Stimulated activated naive B cell treated with anti-CD40 and anti-IgM and Interleukin-4, amounts not matched to agents 10 μg/mL and 1 μg/mL and 100 μg/mL, for 72 hours (primary cell): Measurements from ENCODE around the gene PLXND1.
"Not testable (repeated sequence)": the region's sequence is repeated elsewhere in the genome, so short reads cannot be mapped to it uniquely, and the experiment has no call there.

Source experiments
- ATAC-seq, 2 donors: fragments of 150-1000 bp; cut with Tn5 transposase; replicated peaks; 2 replicates each; pipeline ENCODE4 v1.10.0; 2021; ENCODE audit warnings: moderate library complexity in 1 of 2
- DNase-seq: peaks from one replicate; pipeline ENCODE4 v3.0.0; 2021
- H3K27ac Mint-ChIP-seq: one replicate; pipeline ENCODE4 v1.8.0; 2022; ENCODE audit warnings: mild to moderate bottlenecking, mixed read lengths
- H3K27me3 Mint-ChIP-seq, 2 donors: one replicate each; pipeline ENCODE4 v1.8.0; 2022; ENCODE audit warnings: mixed read lengths in 2 of 2
- H3K36me3 Mint-ChIP-seq, 2 donors: one replicate each; pipeline ENCODE4 v1.8.0; 2022; ENCODE audit warnings: mixed read lengths in 2 of 2, mild to moderate bottlenecking in 1 of 2
- H3K4me1 Mint-ChIP-seq, 2 donors: one replicate each; pipeline ENCODE4 v1.8.0; 2022; ENCODE audit warnings: mixed read lengths in 2 of 2, mild to moderate bottlenecking in 1 of 2
- H3K4me3 Mint-ChIP-seq, 2 donors: one replicate each; pipeline ENCODE4 v1.8.0; 2022; ENCODE audit warnings: mild to moderate bottlenecking in 2 of 2, mixed read lengths in 2 of 2, moderate library complexity in 1 of 2
- H3K9me3 Mint-ChIP-seq, 2 donors: one replicate each; pipeline ENCODE4 v1.8.0; 2022; ENCODE audit warnings: mixed read lengths in 2 of 2, mild to moderate bottlenecking in 1 of 2

Gene PLXND1

DNA sequence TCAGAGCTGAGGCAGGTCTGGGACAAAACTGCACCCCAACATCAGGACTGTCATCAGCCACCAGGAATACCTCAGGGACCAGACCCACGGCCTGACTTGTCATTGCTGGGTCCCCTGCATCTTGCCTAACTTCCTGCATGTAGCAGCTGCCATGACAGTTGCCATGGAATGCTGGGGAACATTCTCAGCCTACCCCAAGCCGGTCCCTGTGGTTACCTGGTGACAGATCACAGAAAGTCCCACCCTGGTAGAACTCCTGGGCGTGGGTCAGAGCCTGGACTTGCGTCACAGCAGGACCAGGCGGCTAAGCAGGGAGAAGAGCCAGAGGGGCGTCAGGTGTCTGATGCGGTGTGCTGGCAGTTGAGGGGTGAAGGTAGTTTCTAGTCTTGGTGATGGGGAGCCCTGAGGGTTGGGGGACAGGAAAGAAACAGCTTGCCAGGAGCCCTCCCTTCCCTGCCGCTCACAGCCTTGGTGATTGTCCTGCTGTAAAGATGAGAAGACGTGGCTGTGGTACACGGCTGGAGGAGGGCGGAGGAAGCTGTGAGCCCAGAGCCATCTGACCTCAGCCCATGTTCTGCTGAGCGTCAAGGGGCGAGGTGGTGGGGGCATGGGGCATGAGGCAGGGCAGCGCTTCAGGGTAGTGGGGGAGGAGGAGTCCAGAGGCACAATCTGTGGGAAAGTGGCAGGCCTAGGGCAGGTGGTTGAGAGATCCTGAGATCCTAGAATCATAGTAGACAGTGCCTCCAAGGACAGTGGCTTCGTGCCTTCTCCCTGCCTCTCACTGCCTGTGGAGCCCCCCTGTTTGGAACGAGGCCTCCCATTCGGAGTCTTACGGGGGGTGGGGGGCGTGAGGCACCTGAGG, 58.1 kb downstream of the PLXND1 start:
- H3K4me3 Mint-ChIP-seq = no peak overlapping the region
- no peaks in the 10 kb centered on the region for H3K36me3 Mint-ChIP-seq
- H3K27ac Mint-ChIP-seq = peak overlapping the region; percentile 38
- no peak for ATAC-seq
- H3K27me3 Mint-ChIP-seq = peaks cover 6 to 10% of the 10 kb centered on the region in 2 donors
- no peaks in the 10 kb centered on the region for H3K4me1 Mint-ChIP-seq
- no peaks in the 10 kb centered on the region for H3K9me3 Mint-ChIP-seq
- no peak for DNase-seq

DNA sequence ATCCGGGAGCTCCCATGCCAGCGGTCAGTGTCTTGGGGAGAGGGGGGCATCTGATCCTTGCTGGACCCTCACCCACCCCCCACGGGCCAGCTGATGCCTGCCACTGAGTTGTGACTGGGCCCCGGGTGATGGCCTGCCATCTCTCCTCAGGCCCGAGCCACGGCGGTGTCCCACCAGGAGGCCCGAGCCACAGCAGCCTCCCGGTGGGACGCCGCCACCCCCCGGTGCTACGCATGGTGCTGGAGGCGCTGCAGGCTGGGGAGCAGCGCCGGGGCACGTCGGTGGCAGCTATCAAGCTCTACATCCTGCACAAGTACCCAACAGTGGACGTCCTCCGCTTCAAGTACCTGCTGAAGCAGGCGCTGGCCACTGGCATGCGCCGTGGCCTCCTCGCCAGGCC, 59.2 kb downstream of the PLXND1 start:
- no peak overlapping the region for H3K4me3 Mint-ChIP-seq
- no peak overlapping the region for H3K27ac Mint-ChIP-seq
- H3K9me3 Mint-ChIP-seq = no peaks in the 10 kb centered on the region
- no peaks in the 10 kb centered on the region for H3K4me1 Mint-ChIP-seq
- ATAC-seq (no peak), DNase-seq (no peak)
- H3K27me3 Mint-ChIP-seq = peaks cover 0 to 5% of the 10 kb centered on the region in 2 donors
- no peaks in the 10 kb centered on the region for H3K36me3 Mint-ChIP-seq

DNA sequence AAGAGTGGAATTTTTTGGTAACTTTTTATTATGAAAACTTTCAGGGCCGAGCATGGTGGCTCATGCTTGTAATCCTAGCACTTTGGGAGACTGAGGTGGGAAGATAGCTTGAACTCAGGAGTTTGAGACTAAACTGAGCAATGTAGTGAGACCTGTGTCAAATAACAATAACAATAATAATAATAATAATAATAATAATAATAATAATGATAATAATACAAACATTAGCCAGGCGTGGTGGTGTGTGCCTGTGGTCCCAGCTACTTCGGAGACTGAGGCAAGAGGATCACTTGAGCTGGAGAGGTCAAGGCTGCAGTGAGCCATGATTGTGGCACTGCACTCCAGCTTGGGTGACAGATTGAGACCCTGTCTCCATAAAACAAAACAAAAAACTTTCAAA, 60.5 kb downstream of the PLXND1 start:
- not testable (repeated sequence) for ATAC-seq, H3K27me3 Mint-ChIP-seq

DNA sequence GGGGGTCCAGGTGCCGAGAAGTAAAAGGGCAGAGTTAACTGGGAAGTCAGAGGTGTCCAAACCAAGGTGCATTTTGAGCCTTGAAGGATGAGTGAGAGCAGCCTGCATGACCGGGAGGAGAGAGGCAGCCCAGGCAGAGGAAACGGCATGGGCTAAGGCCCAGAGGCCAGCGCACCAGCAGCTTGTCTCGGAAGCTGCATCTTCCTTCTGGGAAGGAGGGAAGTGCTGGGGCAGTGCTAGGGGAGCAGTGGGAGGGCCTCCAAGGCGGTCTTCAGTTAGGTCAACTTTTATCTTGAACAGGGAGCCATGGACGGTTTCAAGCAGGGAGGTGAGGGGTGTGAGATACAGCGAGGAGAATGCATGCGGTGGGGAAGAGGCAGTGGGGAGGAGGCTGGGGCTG, 62.5 kb downstream of the PLXND1 start:
- DNase-seq (no peak), ATAC-seq (no peak)
- H3K36me3 Mint-ChIP-seq = no peaks in the 10 kb centered on the region
- H3K27me3 Mint-ChIP-seq = peaks cover 0 to 5% of the 10 kb centered on the region in 2 donors
- H3K4me3 Mint-ChIP-seq = no peak overlapping the region
- no peaks in the 10 kb centered on the region for H3K4me1 Mint-ChIP-seq
- H3K9me3 Mint-ChIP-seq = no peaks in the 10 kb centered on the region
- H3K27ac Mint-ChIP-seq = no peak overlapping the region

More for the DNA sequence above, 60.5 kb downstream of the PLXND1 start:
- DNase-seq, H3K36me3 Mint-ChIP-seq, H3K4me3 Mint-ChIP-seq, H3K4me1 Mint-ChIP-seq, H3K9me3 Mint-ChIP-seq, H3K27ac Mint-ChIP-seq: not testable (repeated sequence)

DNA sequence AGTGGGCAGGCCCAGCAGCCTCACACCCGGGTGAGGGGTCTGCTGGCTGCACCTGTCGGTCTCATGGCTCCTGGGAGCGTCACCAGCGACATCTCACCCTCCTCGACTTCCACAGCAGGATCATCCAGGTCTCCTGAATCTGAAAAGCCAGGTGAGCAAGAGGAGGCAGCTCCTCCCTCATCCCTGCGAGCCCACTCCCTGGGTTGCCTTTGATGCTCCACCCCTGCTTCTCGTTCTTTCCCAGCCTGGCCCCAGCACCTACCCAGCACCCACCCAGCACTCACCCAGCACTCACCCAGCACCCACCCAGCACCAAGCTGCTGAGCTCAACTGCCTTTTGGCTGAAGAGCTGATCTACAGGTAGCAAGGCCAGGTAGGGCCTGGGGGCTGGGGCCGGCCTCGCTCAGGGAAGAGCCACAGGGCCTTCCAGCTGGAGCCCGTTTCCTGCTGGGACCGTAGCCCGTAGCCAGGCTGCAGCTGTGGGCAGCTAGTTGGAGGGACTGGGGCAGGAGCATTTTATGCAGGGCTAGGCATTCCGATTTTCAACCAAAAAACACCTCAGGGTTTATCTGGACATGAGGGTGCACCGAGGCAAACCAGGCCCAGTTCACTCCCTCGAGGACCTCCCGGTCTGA, 63.2 kb downstream of the PLXND1 start, which contains the start of gene H1-8:
Gene H1-8, plus strand, starts transcription at position 20 of the 635 bp plus-strand sequence. Its CDS starts 44 bp downstream, at position 64.
- no peaks in the 10 kb centered on the region for H3K36me3 Mint-ChIP-seq
- DNase-seq (no peak), ATAC-seq (no peak)
- peaks cover 0 to 2% of the 10 kb centered on the region in 2 donors for H3K27me3 Mint-ChIP-seq
- no peak within 1 kb of the TSS for H3K27ac Mint-ChIP-seq
- no peaks in the 10 kb centered on the region for H3K4me1 Mint-ChIP-seq
- H3K4me3 Mint-ChIP-seq = no peak within 1 kb of the TSS
- H3K9me3 Mint-ChIP-seq = no peaks in the 10 kb centered on the region

DNA sequence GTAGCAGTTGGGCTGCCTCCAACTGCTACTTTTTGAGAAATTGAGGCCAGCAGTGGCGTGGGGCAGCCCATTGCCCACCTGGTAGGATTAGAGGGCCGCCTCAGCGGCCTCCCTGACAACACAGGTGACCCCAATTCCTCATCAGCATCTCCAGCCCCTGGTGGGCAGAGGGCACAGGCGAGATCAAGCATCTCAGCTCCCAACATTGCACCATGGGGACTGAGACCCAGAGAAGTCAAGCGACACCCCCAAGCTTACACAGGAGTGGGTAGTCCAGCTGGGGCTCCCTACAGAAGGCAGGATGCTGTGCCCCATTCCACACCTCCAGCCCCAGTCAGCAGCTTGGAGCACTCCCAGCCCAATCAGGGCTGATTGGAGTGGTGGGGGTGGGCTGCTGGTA, 63.7 kb downstream of the PLXND1 start:
- DNase-seq (no peak), ATAC-seq (no peak)
- Mint-ChIP-seq H3K36me3 (no peaks in the 10 kb centered on the region), H3K27me3 (no peaks in the 10 kb centered on the region), H3K9me3 (no peaks in the 10 kb centered on the region), H3K4me1 (no peaks in the 10 kb centered on the region), H3K4me3 (no peak overlapping the region), H3K27ac (no peak overlapping the region)

DNA sequence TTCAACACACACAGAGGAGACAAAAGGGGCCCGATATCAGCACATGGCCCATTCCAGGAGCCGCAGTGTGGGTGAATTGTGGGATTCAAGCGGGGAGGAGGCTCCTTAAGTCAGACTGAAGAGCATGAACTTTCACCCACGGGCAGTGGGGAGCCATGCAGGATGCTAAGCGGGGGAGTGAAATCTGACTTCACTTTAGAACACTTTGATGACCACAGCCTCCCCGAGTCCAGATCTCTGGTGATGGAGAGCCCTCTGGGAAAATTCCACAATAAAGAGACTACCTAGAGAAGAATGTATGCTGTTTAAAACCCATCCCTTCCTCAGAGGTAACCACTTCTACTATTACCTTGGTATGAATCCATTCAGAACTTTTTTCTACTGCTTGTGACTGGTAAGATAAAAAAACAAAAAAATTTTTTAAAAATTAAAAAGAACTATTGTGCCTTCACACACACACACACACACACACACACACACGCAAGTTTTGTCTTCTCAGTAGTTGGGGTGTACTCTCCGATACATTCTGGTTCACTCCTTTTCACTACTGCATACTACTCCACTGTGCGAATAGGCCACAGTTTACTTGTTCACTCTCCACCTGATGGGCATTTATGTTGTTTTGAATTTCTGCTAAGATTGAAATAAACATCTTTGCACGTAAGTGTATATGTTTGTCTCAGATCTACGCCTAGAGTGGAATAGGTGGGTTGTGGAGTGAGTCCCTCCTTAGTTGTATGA, 65.5 kb downstream of the PLXND1 start:
- no peak for ATAC-seq
- DNase-seq = no peak
- Mint-ChIP-seq H3K27ac (no peak overlapping the region), H3K27me3 (no peaks in the 10 kb centered on the region), H3K4me3 (no peak overlapping the region), H3K4me1 (no peaks in the 10 kb centered on the region), H3K9me3 (no peaks in the 10 kb centered on the region), H3K36me3 (no peaks in the 10 kb centered on the region)

DNA sequence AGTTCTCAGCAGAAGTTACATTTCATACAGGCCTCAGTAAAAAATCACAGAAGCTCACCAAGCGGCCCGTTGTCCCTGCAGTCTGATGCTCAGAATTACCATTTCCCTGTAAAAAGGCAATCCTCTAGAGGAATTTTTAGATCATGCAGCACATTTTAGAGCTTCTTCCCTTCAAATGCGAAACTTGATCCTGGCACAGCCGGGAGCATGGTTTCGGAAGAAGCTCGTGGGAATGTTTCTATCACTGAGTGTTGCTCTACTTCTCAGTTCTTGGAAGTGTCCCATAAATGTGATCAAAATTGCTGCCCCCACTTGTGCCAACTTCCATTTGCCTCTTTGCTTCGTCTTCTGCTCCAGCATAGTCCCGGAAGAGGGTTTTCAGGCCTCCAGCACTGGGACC, 67.3 kb downstream of the PLXND1 start:
- H3K27me3 Mint-ChIP-seq = no peaks in the 10 kb centered on the region
- no peaks in the 10 kb centered on the region for H3K4me1 Mint-ChIP-seq
- no peaks in the 10 kb centered on the region for H3K9me3 Mint-ChIP-seq
- ATAC-seq (no peak), DNase-seq (no peak)
- no peak overlapping the region for H3K4me3 Mint-ChIP-seq
- H3K27ac Mint-ChIP-seq = no peak overlapping the region
- H3K36me3 Mint-ChIP-seq = no peaks in the 10 kb centered on the region

DNA sequence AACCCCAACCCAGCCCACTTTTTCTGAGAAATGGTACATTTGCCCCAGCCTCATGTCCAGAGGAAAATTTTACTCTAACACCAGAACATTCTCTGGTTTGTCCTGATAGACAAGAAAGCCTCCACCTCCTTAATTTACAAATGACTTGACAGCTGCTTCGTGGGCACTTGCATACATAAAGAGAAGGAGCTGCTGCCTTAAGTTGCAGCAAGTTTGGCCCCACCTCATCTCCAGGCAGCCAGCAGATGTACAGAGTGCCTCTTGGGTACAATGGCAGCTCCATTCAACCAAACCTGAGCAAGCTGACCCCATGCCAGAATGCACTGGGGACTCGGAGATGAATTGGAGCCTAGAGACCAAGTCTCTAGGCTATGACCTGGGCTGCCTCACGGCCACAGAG, 69.7 kb downstream of the PLXND1 start:
- peaks cover 2 to 5% of the 10 kb centered on the region in 2 donors for H3K27me3 Mint-ChIP-seq
- no peaks in the 10 kb centered on the region for H3K36me3 Mint-ChIP-seq
- DNase-seq (no peak), ATAC-seq (no peak)
- peaks cover 0 to 2% of the 10 kb centered on the region in 2 donors for H3K4me1 Mint-ChIP-seq
- H3K4me3 Mint-ChIP-seq = no peak overlapping the region
- H3K9me3 Mint-ChIP-seq = no peaks in the 10 kb centered on the region
- H3K27ac Mint-ChIP-seq = no peak overlapping the region

DNA sequence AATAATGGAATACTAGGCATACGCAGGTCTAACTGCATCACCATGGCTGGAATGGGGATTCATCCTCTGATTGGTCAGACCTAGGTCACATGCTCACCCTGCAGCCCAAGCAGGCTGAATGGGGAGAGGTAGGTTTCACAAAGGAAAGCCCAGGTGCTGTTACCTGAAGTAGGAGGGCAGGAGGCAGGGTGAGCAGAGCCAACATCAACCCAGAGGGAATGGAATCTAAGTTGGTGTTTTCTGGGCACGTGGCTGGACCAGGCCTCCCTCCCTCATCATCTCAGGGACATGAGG, 70.2 kb downstream of the PLXND1 start:
- DNase-seq (no peak), ATAC-seq (no peak)
- Mint-ChIP-seq H3K27me3 (peaks cover 6 to 10% of the 10 kb centered on the region in 2 donors), H3K4me1 (peaks cover 0 to 3% of the 10 kb centered on the region in 2 donors), H3K4me3 (no peak overlapping the region), H3K27ac (no peak overlapping the region), H3K36me3 (no peaks in the 10 kb centered on the region), H3K9me3 (no peaks in the 10 kb centered on the region)

DNA sequence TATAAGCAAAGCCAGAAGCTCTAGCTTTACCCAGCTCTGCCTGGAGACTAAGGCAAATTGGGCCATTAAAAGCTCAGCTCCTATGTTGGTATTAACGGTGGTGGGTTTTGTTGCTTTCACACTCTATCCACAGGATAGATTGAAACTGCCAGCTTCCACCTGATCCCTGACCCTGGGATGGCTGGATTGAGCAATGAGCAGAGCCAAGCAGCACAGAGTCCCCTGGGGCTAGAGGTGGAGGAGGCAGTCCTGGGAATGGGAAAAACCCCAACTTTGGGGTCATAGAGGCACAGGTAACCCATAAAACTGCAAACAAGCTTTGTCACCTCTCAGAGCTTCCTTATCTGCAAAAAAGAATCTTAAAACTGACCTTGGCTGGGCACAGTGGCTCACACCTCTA, 71.4 kb downstream of the PLXND1 start:
- Mint-ChIP-seq H3K4me3 (no peak overlapping the region), H3K4me1 (peaks cover 0 to 3% of the 10 kb centered on the region in 2 donors)

DNA sequence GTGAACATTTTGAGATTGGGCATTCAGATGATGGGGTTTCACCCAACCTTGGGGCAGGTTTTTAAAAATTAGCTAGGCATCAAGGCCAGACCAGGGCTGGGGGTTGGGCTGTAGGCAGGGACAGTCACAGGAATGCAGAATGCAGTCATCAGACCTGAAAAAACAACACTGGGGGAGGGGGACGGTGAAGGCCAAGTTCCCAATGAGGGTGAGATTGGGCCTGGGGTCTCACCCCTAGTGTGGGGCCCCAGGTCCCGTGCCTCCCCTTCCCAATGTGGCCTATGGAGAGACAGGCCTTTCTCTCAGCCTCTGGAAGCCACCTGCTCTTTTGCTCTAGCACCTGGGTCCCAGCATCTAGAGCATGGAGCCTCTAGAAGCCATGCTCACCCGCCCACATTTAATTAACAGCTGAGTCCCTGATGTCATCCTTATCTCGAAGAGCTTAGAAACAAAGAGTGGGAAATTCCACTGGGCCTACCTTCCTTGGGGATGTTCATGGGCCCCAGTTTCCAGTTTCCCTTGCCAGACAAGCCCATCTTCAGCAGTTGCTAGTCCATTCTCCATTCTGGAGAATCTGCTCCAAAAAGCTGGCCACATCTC, 71.9 kb downstream of the PLXND1 start:
- H3K4me1 Mint-ChIP-seq = peaks cover 0 to 3% of the 10 kb centered on the region in 2 donors
- H3K27ac Mint-ChIP-seq = no peak overlapping the region
- no peak for ATAC-seq
- H3K9me3 Mint-ChIP-seq = no peaks in the 10 kb centered on the region
- H3K36me3 Mint-ChIP-seq = no peaks in the 10 kb centered on the region
- no peak overlapping the region for H3K4me3 Mint-ChIP-seq
- DNase-seq = no peak
- peaks cover 6 to 12% of the 10 kb centered on the region in 2 donors for H3K27me3 Mint-ChIP-seq

More for the DNA sequence above, 71.4 kb downstream of the PLXND1 start:
- Mint-ChIP-seq H3K36me3 (no peaks in the 10 kb centered on the region), H3K27ac (no peak overlapping the region), H3K9me3 (no peaks in the 10 kb centered on the region), H3K27me3 (peaks cover 6 to 12% of the 10 kb centered on the region in 2 donors)
- no peak for DNase-seq
- no peak for ATAC-seq

DNA sequence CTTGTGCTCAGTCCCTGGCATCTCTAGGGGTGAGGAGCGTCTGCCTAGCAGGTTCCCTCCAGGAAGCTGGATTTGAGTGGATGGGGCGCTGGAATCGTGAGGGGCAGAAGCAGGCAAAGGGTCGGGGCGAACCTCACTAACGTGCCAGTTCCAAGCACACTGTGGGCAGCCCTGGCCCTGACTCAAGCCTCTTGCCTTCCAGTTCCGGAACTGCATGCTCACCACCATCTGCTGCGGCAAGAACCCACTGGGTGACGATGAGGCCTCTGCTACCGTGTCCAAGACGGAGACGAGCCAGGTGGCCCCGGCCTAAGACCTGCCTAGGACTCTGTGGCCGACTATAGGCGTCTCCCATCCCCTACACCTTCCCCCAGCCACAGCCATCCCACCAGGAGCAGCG, 73.1 kb downstream of the PLXND1 start:
- DNase-seq = no peak
- Mint-ChIP-seq H3K27me3 (peaks cover 6 to 12% of the 10 kb centered on the region in 2 donors), H3K36me3 (no peaks in the 10 kb centered on the region), H3K4me1 (peaks cover 0 to 3% of the 10 kb centered on the region in 2 donors), H3K27ac (no peak overlapping the region), H3K9me3 (no peaks in the 10 kb centered on the region), H3K4me3 (no peak overlapping the region)
- no peak for ATAC-seq

DNA sequence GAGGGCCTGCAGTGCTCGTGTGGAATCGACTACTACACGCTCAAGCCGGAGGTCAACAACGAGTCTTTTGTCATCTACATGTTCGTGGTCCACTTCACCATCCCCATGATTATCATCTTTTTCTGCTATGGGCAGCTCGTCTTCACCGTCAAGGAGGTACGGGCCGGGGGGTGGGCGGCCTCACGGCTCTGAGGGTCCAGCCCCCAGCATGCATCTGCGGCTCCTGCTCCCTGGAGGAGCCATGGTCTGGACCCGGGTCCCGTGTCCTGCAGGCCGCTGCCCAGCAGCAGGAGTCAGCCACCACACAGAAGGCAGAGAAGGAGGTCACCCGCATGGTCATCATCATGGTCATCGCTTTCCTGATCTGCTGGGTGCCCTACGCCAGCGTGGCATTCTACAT, 74.2 kb downstream of the PLXND1 start:
- H3K27ac Mint-ChIP-seq = no peak overlapping the region
- peaks cover 6 to 12% of the 10 kb centered on the region in 2 donors for H3K27me3 Mint-ChIP-seq
- no peaks in the 10 kb centered on the region for H3K9me3 Mint-ChIP-seq
- DNase-seq (no peak), ATAC-seq (no peak)
- no peaks in the 10 kb centered on the region for H3K36me3 Mint-ChIP-seq
- H3K4me1 Mint-ChIP-seq = peaks cover 7% of the 10 kb centered on the region in 2 donors
- no peak overlapping the region for H3K4me3 Mint-ChIP-seq
